SU-DHL-6 (cell line): ENCODE results near the gene SLC38A9.

Source experiments
- CTCF ChIP-seq: fragments of 200-600 bp; sonication (generic); IDR thresholded peaks from one replicate; pipeline ENCODE4 v1.5.1; 2017; ENCODE audit warnings: antibody characterized with exemption, mild to moderate bottlenecking, low read length, moderate library complexity; ENCODE audit not compliant: insufficient read depth, poor library complexity, severe bottlenecking
- EZH2phosphoT487 ChIP-seq: fragments of 200-600 bp; sonication (generic), shearing (Covaris generic); conservative IDR thresholded peaks from 2 replicates; pipeline ENCODE4 v1.6.1; 2018; ENCODE audit warnings: mild to moderate bottlenecking, antibody characterized with exemption, low read length, moderate library complexity, mixed read lengths

- no peak for TF ChIP-seq CTCF
- TF ChIP-seq EZH2phosphoT487 = no peak
Measured at GRCh38 chr5:55712023-55712859, at the start of gene SLC38A9.
